Brain microvascular endothelial cell (primary cell): ENCODE results near the gene HSPA9.

Experiments used
- DNase-seq: peaks from one replicate; pipeline ENCODE4 v3.0.0-alpha.2; 2020
- H3K27ac ChIP-seq: fragments of 250-450 bp; sonication (Bioruptor Pico); 2 replicates; pipeline ENCODE4 v1.5.1; 2020; ENCODE audit warnings: mild to moderate bottlenecking, moderate library complexity
- H3K27me3 ChIP-seq: fragments of 250-450 bp; sonication (Bioruptor Pico); replicated peaks from 2 replicates; pipeline ENCODE4 v1.5.1; 2020; ENCODE audit warnings: mild to moderate bottlenecking
- H3K36me3 ChIP-seq: fragments of 250-450 bp; sonication (Bioruptor Pico); replicated peaks from 2 replicates; pipeline ENCODE4 v1.5.1; 2020; ENCODE audit warnings: mild to moderate bottlenecking
- H3K4me3 ChIP-seq: 2 replicates; pipeline ENCODE4 v1.5.1; 2011; ENCODE audit warnings: low read depth, mild to moderate bottlenecking, control low read depth, low read length, moderate library complexity
- in situ Hi-C: cut with HindIII; loops from 2 replicates; pipeline ENCODE4 v1.10.0; 2017; ENCODE audit warnings: low sequenced_read_pairs, low pct_ligation_motif_present
- TF ChIP-seq, protein P1 (sequence below): IDR thresholded peaks from 2 replicates; pipeline ENCODE4 v1.5.1; 2011; ENCODE audit warnings: low read depth, mild to moderate bottlenecking, moderate library complexity, low read length, control low read depth, inconsistent platforms; ENCODE audit errors: missing control alignments

HSPA9 gene

DNA sequence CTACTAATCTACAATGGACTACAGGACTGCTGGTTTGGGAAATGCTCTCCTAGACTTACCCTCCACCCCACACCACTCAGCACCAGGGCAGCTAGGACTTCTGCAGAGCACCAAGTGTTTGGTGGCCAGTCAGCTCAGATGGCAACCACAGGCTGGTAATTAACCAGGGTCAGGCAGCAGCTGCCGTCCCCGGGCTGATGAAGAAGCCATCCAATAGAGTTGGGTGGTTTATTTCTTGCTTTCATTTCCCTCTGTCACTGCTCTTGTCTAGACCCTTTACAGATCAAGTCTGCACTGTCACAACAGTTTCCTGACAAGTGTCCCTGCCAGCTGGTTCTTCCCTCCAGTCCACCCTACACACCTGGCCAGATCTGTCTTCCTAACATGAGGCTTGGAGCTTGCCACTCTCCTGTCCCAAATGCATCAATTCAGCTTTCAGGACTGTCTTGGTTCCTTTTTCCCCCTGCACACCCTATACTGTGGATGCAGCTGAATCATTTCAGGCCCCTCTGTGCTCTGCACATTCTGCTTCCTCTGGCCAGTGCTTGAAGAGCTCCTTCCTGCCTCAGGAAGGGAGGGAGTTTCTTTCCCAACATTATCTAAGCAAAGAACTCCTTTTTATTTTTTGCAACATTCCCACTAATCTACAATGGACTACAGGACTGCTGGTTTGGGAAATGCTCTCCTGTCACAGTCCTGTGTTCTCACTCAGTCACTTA is 30.2 kb upstream of the HSPA9 start:
- no peaks in the 10 kb centered on the region for H3K36me3 ChIP-seq
- no peak overlapping the region for H3K27ac ChIP-seq
- no peak overlapping the region for H3K4me3 ChIP-seq
- TF ChIP-seq, protein P1, sequence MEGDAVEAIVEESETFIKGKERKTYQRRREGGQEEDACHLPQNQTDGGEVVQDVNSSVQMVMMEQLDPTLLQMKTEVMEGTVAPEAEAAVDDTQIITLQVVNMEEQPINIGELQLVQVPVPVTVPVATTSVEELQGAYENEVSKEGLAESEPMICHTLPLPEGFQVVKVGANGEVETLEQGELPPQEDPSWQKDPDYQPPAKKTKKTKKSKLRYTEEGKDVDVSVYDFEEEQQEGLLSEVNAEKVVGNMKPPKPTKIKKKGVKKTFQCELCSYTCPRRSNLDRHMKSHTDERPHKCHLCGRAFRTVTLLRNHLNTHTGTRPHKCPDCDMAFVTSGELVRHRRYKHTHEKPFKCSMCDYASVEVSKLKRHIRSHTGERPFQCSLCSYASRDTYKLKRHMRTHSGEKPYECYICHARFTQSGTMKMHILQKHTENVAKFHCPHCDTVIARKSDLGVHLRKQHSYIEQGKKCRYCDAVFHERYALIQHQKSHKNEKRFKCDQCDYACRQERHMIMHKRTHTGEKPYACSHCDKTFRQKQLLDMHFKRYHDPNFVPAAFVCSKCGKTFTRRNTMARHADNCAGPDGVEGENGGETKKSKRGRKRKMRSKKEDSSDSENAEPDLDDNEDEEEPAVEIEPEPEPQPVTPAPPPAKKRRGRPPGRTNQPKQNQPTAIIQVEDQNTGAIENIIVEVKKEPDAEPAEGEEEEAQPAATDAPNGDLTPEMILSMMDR = no peak
- no peaks in the 10 kb centered on the region for H3K27me3 ChIP-seq
- no peak for DNase-seq
- in situ Hi-C loops = no loop called here

DNA sequence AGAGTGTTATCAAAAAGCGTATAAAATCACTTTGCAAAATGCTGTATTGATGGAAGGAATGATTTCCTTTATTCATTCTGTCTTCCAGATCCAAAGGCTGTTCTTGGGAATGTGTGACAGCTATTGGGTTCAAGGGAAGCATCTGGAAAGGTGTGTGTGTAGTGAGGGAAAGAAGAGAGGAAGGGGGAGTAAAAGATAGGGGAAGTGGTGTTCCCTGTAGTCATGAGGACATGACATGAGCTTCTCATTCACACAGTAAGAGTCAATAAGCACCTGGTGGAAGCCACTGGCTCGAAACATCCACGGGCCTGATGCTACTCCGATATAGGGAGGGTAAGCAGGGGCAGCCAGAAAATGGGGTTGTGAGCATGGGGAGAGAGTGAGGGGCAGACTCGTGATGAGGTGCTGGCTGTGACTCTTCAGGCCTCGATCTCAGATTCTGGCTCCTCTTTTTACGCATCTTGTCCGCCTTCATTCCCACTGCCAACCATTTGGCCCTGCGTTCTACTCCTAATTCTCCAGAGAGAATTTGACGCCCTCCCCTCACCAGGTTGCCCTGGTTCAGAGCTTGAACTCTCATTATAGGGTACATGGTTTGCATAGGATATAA is 29.1 kb upstream of the HSPA9 start:
- H3K4me3 ChIP-seq = no peak overlapping the region
- H3K27ac ChIP-seq = no peak overlapping the region
- TF ChIP-seq, protein P1 = no peak
- in situ Hi-C loops = no loop called here
- H3K36me3 ChIP-seq = no peaks in the 10 kb centered on the region
- DNase-seq = no peak
- H3K27me3 ChIP-seq = no peaks in the 10 kb centered on the region

- DNase-seq = peak; percentile 35
- H3K4me3 ChIP-seq = no peak overlapping the region
- no peaks in the 10 kb centered on the region for H3K27me3 ChIP-seq
- TF ChIP-seq, protein P1 = no peak
- in situ Hi-C loops = no loop called here
- H3K27ac ChIP-seq = no peak overlapping the region
- H3K36me3 ChIP-seq = no peaks in the 10 kb centered on the region
Observed at GRCh38 chr5:138603249-138603920, 28.2 kb upstream of the HSPA9 start.

GRCh38 chr5:138602371-138603000 is 27.3 kb upstream of the HSPA9 start:
- in situ Hi-C loops = no loop called here
- no peak overlapping the region for H3K27ac ChIP-seq
- TF ChIP-seq, protein P1 = no peak
- DNase-seq = no peak
- H3K4me3 ChIP-seq = no peak overlapping the region
- H3K27me3 ChIP-seq = no peaks in the 10 kb centered on the region
- no peaks in the 10 kb centered on the region for H3K36me3 ChIP-seq

- TF ChIP-seq, protein P1 = no peak
- in situ Hi-C loops = no loop called here
- Histone ChIP-seq H3K27me3 (no peaks in the 10 kb centered on the region), H3K27ac (no peak overlapping the region), H3K36me3 (no peaks in the 10 kb centered on the region), H3K4me3 (no peak overlapping the region)
- peak; percentile 65 for DNase-seq
Observed at GRCh38 chr5:138601444-138601843, 26.2 kb upstream of the HSPA9 start.
